ENCODE data around the gene HIGD2A. TPM values are rescaled to one million over a fixed set of nuclear protein-coding genes. Genes with fewer than 3 reads are reported as not detected.
"Not testable (repeated sequence)": the region's sequence is repeated elsewhere in the genome, so short reads cannot be mapped to it uniquely, and the experiment has no call there.

Gene HIGD2A
- total RNA-seq, 1 donor from 2014 or later, result 108 TPM

GRCh38 chr5:176405656-176406435, 17.3 kb downstream of the HIGD2A start:
- Histone ChIP-seq H3K36me3 (ENCODE audit: control insufficient read depth in 3 of 3, insufficient read depth in 3 of 3, low read length in 3 of 3) (peaks cover 27 to 36% (median 34%) of the 10 kb centered on the region in 3 donors), H3K4me1 (ENCODE audit: control insufficient read depth in 3 of 3, insufficient read depth in 3 of 3, low read length in 3 of 3) (peaks cover 9 to 20% (median 11%) of the 10 kb centered on the region in 3 donors), H3K9ac (ENCODE audit: low read depth in 1 of 3, low read length in 3 of 3) (no peak overlapping the region), H3K27me3 (ENCODE audit: control insufficient read depth in 3 of 3, insufficient read depth in 3 of 3, low read length in 3 of 3) (no peaks in the 10 kb centered on the region), H3K9me3 (ENCODE audit: control insufficient read depth in 3 of 3, low read length in 3 of 3) (no peaks in the 10 kb centered on the region), H3K27ac (ENCODE audit: low read depth, low read length) (no peak overlapping the region), H3K4me3 (ENCODE audit: low read length in 3 of 3) (no peak overlapping the region)

- Histone ChIP-seq H3K4me1 (ENCODE audit: control insufficient read depth in 3 of 3, insufficient read depth in 3 of 3, low read length in 3 of 3) (peaks cover 14 to 27% (median 18%) of the 10 kb centered on the region in 3 donors), H3K36me3 (ENCODE audit: control insufficient read depth in 3 of 3, insufficient read depth in 3 of 3, low read length in 3 of 3) (peaks cover 27 to 36% (median 34%) of the 10 kb centered on the region in 3 donors), H3K9me3 (ENCODE audit: control insufficient read depth in 3 of 3, low read length in 3 of 3) (no peaks in the 10 kb centered on the region), H3K9ac (ENCODE audit: low read depth in 1 of 3, low read length in 3 of 3) (peak overlapping the region in 1 of 3 donors; percentile 8), H3K27me3 (ENCODE audit: control insufficient read depth in 3 of 3, insufficient read depth in 3 of 3, low read length in 3 of 3) (no peaks in the 10 kb centered on the region), H3K27ac (ENCODE audit: low read depth, low read length) (no peak overlapping the region), H3K4me3 (ENCODE audit: low read length in 3 of 3) (no peak overlapping the region)
Observed at GRCh38 chr5:176406436-176407052, 18.0 kb downstream of the HIGD2A start.

GRCh38 chr5:176407456-176408251, 19.1 kb downstream of the HIGD2A start:
- peak overlapping the region in 1 of 3 donors; percentile 60 for H3K9ac ChIP-seq (ENCODE audit: low read depth in 1 of 3, low read length in 3 of 3)
- no peak overlapping the region for H3K4me3 ChIP-seq (ENCODE audit: low read length in 3 of 3)
- peak overlapping the region; percentile 41 for H3K27ac ChIP-seq (ENCODE audit: low read depth, low read length)
- peaks cover 31 to 36% (median 36%) of the 10 kb centered on the region in 3 donors for H3K36me3 ChIP-seq (ENCODE audit: control insufficient read depth in 3 of 3, insufficient read depth in 3 of 3, low read length in 3 of 3)
- H3K9me3 ChIP-seq (ENCODE audit: control insufficient read depth in 3 of 3, low read length in 3 of 3), result no peaks in the 10 kb centered on the region
- peaks cover 21 to 34% (median 27%) of the 10 kb centered on the region in 3 donors for H3K4me1 ChIP-seq (ENCODE audit: control insufficient read depth in 3 of 3, insufficient read depth in 3 of 3, low read length in 3 of 3)
- no peaks in the 10 kb centered on the region for H3K27me3 ChIP-seq (ENCODE audit: control insufficient read depth in 3 of 3, insufficient read depth in 3 of 3, low read length in 3 of 3)

- Histone ChIP-seq H3K9ac (ENCODE audit: low read depth in 1 of 3, low read length in 3 of 3) (peak overlapping the region in 1 of 3 donors; percentile 60), H3K36me3 (ENCODE audit: control insufficient read depth in 3 of 3, insufficient read depth in 3 of 3, low read length in 3 of 3) (peaks cover 31 to 36% (median 36%) of the 10 kb centered on the region in 3 donors), H3K4me1 (ENCODE audit: control insufficient read depth in 3 of 3, insufficient read depth in 3 of 3, low read length in 3 of 3) (peaks cover 26 to 38% (median 32%) of the 10 kb centered on the region in 3 donors)
- H3K4me3 ChIP-seq (ENCODE audit: low read length in 3 of 3); H3K9me3 ChIP-seq (ENCODE audit: control insufficient read depth in 3 of 3, low read length in 3 of 3); H3K27ac ChIP-seq (ENCODE audit: low read depth, low read length); H3K27me3 ChIP-seq (ENCODE audit: control insufficient read depth in 3 of 3, insufficient read depth in 3 of 3, low read length in 3 of 3): not testable (repeated sequence)
Observed at GRCh38 chr5:176408252-176408573, 19.7 kb downstream of the HIGD2A start.

GRCh38 chr5:176408590-176408989, 20.0 kb downstream of the HIGD2A start:
- H3K4me1 ChIP-seq (ENCODE audit: control insufficient read depth in 3 of 3, insufficient read depth in 3 of 3, low read length in 3 of 3), result peaks cover 30 to 42% (median 36%) of the 10 kb centered on the region in 3 donors
- no peak overlapping the region for H3K4me3 ChIP-seq (ENCODE audit: low read length in 3 of 3)
- H3K36me3 ChIP-seq (ENCODE audit: control insufficient read depth in 3 of 3, insufficient read depth in 3 of 3, low read length in 3 of 3), result peaks cover 31 to 36% (median 36%) of the 10 kb centered on the region in 3 donors
- no peaks in the 10 kb centered on the region for H3K9me3 ChIP-seq (ENCODE audit: control insufficient read depth in 3 of 3, low read length in 3 of 3)
- H3K27ac ChIP-seq (ENCODE audit: low read depth, low read length), result no peak overlapping the region
- no peak overlapping the region for H3K9ac ChIP-seq (ENCODE audit: low read depth in 1 of 3, low read length in 3 of 3)
- no peaks in the 10 kb centered on the region for H3K27me3 ChIP-seq (ENCODE audit: control insufficient read depth in 3 of 3, insufficient read depth in 3 of 3, low read length in 3 of 3)

- Histone ChIP-seq H3K27ac (ENCODE audit: low read depth, low read length) (no peak overlapping the region), H3K9ac (ENCODE audit: low read depth in 1 of 3, low read length in 3 of 3) (no peak overlapping the region), H3K27me3 (ENCODE audit: control insufficient read depth in 3 of 3, insufficient read depth in 3 of 3, low read length in 3 of 3) (no peaks in the 10 kb centered on the region), H3K4me3 (ENCODE audit: low read length in 3 of 3) (no peak overlapping the region), H3K9me3 (ENCODE audit: control insufficient read depth in 3 of 3, low read length in 3 of 3) (no peaks in the 10 kb centered on the region), H3K36me3 (ENCODE audit: control insufficient read depth in 3 of 3, insufficient read depth in 3 of 3, low read length in 3 of 3) (peaks cover 28 to 34% (median 32%) of the 10 kb centered on the region in 3 donors), H3K4me1 (ENCODE audit: control insufficient read depth in 3 of 3, insufficient read depth in 3 of 3, low read length in 3 of 3) (peaks cover 42 to 52% (median 48%) of the 10 kb centered on the region in 3 donors)
Observed at GRCh38 chr5:176409765-176410164, 21.2 kb downstream of the HIGD2A start.

- Histone ChIP-seq H3K27ac (ENCODE audit: low read depth, low read length) (no peak overlapping the region), H3K4me3 (ENCODE audit: low read length in 3 of 3) (no peak overlapping the region), H3K36me3 (ENCODE audit: control insufficient read depth in 3 of 3, insufficient read depth in 3 of 3, low read length in 3 of 3) (peaks cover 26 to 31% (median 28%) of the 10 kb centered on the region in 3 donors), H3K4me1 (ENCODE audit: control insufficient read depth in 3 of 3, insufficient read depth in 3 of 3, low read length in 3 of 3) (peaks cover 51 to 61% (median 54%) of the 10 kb centered on the region in 3 donors), H3K9me3 (ENCODE audit: control insufficient read depth in 3 of 3, low read length in 3 of 3) (no peaks in the 10 kb centered on the region), H3K9ac (ENCODE audit: low read depth in 1 of 3, low read length in 3 of 3) (no peak overlapping the region), H3K27me3 (ENCODE audit: control insufficient read depth in 3 of 3, insufficient read depth in 3 of 3, low read length in 3 of 3) (no peaks in the 10 kb centered on the region)
Observed at GRCh38 chr5:176410486-176411180, 22.1 kb downstream of the HIGD2A start.

GRCh38 chr5:176412517-176413254, 24.1 kb downstream of the HIGD2A start:
- Histone ChIP-seq H3K9ac (ENCODE audit: low read depth in 1 of 3, low read length in 3 of 3) (peak overlapping the region; percentile 47 to 97 (median 53)), H3K27ac (ENCODE audit: low read depth, low read length) (peak overlapping the region; percentile 38), H3K4me3 (ENCODE audit: low read length in 3 of 3) (peak overlapping the region in 2 of 3 donors; percentile 10 to 41), H3K36me3 (ENCODE audit: control insufficient read depth in 3 of 3, insufficient read depth in 3 of 3, low read length in 3 of 3) (peaks cover 15 to 17% (median 16%) of the 10 kb centered on the region in 3 donors), H3K9me3 (ENCODE audit: control insufficient read depth in 3 of 3, low read length in 3 of 3) (no peaks in the 10 kb centered on the region), H3K27me3 (ENCODE audit: control insufficient read depth in 3 of 3, insufficient read depth in 3 of 3, low read length in 3 of 3) (no peaks in the 10 kb centered on the region), H3K4me1 (ENCODE audit: control insufficient read depth in 3 of 3, insufficient read depth in 3 of 3, low read length in 3 of 3) (peaks cover 55 to 59% (median 57%) of the 10 kb centered on the region in 3 donors)

- H3K9ac ChIP-seq (ENCODE audit: low read depth in 1 of 3, low read length in 3 of 3), result peak overlapping the region; percentile 47 to 97 (median 53)
- peak overlapping the region in 2 of 3 donors; percentile 10 to 41 for H3K4me3 ChIP-seq (ENCODE audit: low read length in 3 of 3)
- H3K27me3 ChIP-seq (ENCODE audit: control insufficient read depth in 3 of 3, insufficient read depth in 3 of 3, low read length in 3 of 3), result no peaks in the 10 kb centered on the region
- peak overlapping the region; percentile 56 for H3K27ac ChIP-seq (ENCODE audit: low read depth, low read length)
- H3K9me3 ChIP-seq (ENCODE audit: control insufficient read depth in 3 of 3, low read length in 3 of 3), result no peaks in the 10 kb centered on the region
- peaks cover 54 to 56% (median 55%) of the 10 kb centered on the region in 3 donors for H3K4me1 ChIP-seq (ENCODE audit: control insufficient read depth in 3 of 3, insufficient read depth in 3 of 3, low read length in 3 of 3)
- H3K36me3 ChIP-seq (ENCODE audit: control insufficient read depth in 3 of 3, insufficient read depth in 3 of 3, low read length in 3 of 3), result peaks cover 15 to 17% (median 16%) of the 10 kb centered on the region in 3 donors
Observed at GRCh38 chr5:176413255-176413565, 24.7 kb downstream of the HIGD2A start.
